LNCAP (cell line): ENCODE results near the gene SUMO3.

Experiments
- CTCF ChIP-seq: fragments of 450-650 bp; IDR thresholded peaks from 2 replicates; pipeline ENCODE4 v1.5.1; 2017; ENCODE audit warnings: mild to moderate bottlenecking

SUMO3 gene

GRCh38 chr21:44817914-44818639 is at the start of gene SUMO3:
Gene SUMO3 (minus strand): TSS chr21:44818062. CDS start chr21:44817968, 94 bp downstream.
- TF ChIP-seq CTCF: no peak

- TF ChIP-seq CTCF: no peak
Observed at GRCh38 chr21:44867464-44867863, 49.6 kb upstream of the SUMO3 start.

GRCh38 chr21:44866780-44867179 is 48.9 kb upstream of the SUMO3 start:
- TF ChIP-seq CTCF: no peak

- no peak for TF ChIP-seq CTCF
Observed at GRCh38 chr21:44865561-44866280, 47.9 kb upstream of the SUMO3 start.

- no peak for TF ChIP-seq CTCF
Observed at GRCh38 chr21:44862869-44863685, 45.2 kb upstream of the SUMO3 start.

GRCh38 chr21:44858791-44859190 is 40.9 kb upstream of the SUMO3 start:
- TF ChIP-seq CTCF: no peak

GRCh38 chr21:44858291-44858690 is 40.4 kb upstream of the SUMO3 start:
- no peak for TF ChIP-seq CTCF
